Activated naive CD4-positive, alpha-beta T cell treated with anti-CD3 and anti-CD28 coated beads, Interleukin-2, amount 50 U/mL, for 24 hours (primary cell): ENCODE results near the gene YES1.

Experiments
- H3K27ac Mint-ChIP-seq: one replicate; pipeline ENCODE4 v1.8.0; 2021; ENCODE audit warnings: mild to moderate bottlenecking, mixed read lengths
- H3K27me3 Mint-ChIP-seq: one replicate; pipeline ENCODE4 v1.8.0; 2021; ENCODE audit warnings: mixed read lengths
- H3K36me3 Mint-ChIP-seq: one replicate; pipeline ENCODE4 v1.8.0; 2021; ENCODE audit warnings: mixed read lengths
- H3K4me1 Mint-ChIP-seq: one replicate; pipeline ENCODE4 v1.8.0; 2021; ENCODE audit warnings: mixed read lengths
- H3K4me3 Mint-ChIP-seq: one replicate; pipeline ENCODE4 v1.8.0; 2021; ENCODE audit warnings: mild to moderate bottlenecking, mixed read lengths
- H3K9me3 Mint-ChIP-seq: one replicate; pipeline ENCODE4 v1.8.0; 2021; ENCODE audit warnings: mixed read lengths

Gene YES1

DNA sequence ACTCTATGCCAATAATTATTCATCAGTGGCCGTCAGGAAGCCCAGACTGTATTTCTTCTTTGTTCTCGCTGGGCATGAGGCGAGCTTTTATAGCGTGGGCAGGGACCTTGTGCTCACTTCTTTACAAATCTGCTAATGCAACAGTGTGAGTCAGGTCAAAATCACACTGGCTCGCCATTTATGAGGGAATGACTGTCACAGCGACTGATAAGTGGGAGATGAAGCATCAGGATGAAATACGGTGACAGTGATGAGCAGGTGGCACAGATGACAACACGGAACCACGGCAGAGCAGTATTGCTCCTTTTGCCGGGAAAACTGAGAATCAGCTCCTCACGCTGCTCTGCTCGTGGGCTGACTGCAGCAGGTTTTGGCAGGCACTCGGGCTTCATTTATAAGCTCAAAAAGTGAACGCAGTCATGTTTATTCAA is 134.1 kb downstream of the YES1 start:
- Mint-ChIP-seq H3K36me3 (peaks cover 22% of the 10 kb centered on the region), H3K27ac (no peak overlapping the region), H3K4me1 (peaks cover 14% of the 10 kb centered on the region), H3K9me3 (no peaks in the 10 kb centered on the region), H3K4me3 (no peak overlapping the region), H3K27me3 (no peaks in the 10 kb centered on the region)

DNA sequence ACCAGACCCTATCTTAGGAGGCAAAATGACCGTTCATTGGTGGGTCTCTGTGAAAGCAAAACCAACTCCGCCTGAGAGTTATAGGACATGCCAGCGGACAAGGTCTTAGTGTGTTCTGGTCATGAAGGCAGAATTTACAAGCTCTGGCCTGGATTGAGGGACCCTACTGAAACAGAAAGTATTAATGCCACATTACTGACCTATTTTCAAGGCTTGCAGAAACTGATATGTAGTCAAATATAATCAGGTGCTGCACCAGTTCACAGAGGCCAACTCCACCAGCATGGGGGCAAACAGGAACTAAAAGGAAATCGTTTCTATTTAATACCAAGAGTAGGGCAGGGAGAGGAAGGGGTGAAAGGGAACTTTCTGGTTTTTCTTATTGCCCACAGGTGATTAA is 134.9 kb downstream of the YES1 start:
- Mint-ChIP-seq H3K4me3 (no peak overlapping the region), H3K27me3 (no peaks in the 10 kb centered on the region), H3K36me3 (peaks cover 19% of the 10 kb centered on the region), H3K4me1 (peaks cover 7% of the 10 kb centered on the region), H3K9me3 (no peaks in the 10 kb centered on the region), H3K27ac (no peak overlapping the region)

DNA sequence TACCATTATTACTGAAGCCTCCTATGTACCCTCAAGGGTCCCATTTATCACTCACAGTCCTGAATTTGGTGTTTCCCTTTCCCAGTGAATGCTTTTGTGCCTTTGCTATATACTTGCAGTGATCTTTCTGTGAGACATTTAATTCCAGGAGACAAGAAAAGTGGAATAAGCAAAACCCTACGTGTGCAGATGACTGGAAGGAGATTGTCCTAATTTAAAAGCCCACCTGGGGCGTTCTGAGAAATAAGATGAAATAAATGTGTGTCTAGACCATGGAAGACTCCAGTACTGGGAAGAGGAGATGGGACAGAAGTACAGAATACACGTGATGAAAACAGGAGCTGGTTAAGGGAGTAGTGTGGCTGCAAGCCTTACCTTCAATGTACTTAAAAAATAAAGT is 135.3 kb downstream of the YES1 start:
- Mint-ChIP-seq H3K27ac (no peak overlapping the region), H3K36me3 (peaks cover 16% of the 10 kb centered on the region), H3K4me1 (peaks cover 3% of the 10 kb centered on the region), H3K27me3 (no peaks in the 10 kb centered on the region), H3K4me3 (no peak overlapping the region), H3K9me3 (no peaks in the 10 kb centered on the region)

DNA sequence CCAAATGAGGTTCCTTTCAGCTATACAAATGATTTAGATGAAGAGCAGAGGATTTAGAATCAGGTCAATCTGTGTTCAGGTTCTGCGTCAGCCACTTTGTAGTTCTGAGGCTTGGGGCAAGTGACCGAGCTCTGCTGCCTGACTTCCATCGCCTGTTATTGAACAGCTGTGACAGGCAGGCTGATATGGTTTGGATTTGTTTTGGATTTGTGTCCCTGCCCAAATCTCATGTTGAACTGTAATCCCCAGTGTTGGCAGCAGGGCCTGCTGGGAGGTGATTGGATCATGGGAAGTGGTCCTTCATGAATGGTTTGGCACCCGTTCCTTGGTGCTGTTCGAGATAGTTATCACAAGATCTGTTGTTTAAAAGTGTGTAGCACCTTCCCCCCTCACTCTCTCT is 136.0 kb downstream of the YES1 start:
- Mint-ChIP-seq H3K27me3 (no peaks in the 10 kb centered on the region), H3K4me3 (no peak overlapping the region), H3K36me3 (peaks cover 18% of the 10 kb centered on the region), H3K4me1 (no peaks in the 10 kb centered on the region), H3K27ac (no peak overlapping the region), H3K9me3 (no peaks in the 10 kb centered on the region)

DNA sequence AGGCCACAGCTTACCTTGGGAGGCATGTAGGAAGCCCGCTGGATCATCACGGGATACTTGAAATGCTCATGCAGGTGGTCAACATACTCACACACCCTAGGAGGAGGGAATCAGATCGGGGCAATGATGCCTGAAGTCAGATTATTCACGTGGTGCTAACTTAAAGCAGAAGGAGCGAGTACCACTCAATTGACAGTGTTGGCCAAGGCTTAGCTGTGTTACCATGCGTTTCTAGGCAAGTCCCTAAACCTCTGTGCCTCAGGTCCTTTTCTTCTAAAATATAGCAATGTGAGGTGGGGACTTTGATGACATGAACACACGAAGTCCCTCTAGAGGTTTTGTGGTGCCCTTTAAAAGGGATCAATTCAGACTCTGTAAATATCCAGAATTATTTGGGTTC is 136.7 kb downstream of the YES1 start:
- H3K4me1 Mint-ChIP-seq = no peaks in the 10 kb centered on the region
- H3K36me3 Mint-ChIP-seq = peaks cover 24% of the 10 kb centered on the region
- no peak overlapping the region for H3K27ac Mint-ChIP-seq
- H3K27me3 Mint-ChIP-seq = no peaks in the 10 kb centered on the region
- no peak overlapping the region for H3K4me3 Mint-ChIP-seq
- no peaks in the 10 kb centered on the region for H3K9me3 Mint-ChIP-seq

DNA sequence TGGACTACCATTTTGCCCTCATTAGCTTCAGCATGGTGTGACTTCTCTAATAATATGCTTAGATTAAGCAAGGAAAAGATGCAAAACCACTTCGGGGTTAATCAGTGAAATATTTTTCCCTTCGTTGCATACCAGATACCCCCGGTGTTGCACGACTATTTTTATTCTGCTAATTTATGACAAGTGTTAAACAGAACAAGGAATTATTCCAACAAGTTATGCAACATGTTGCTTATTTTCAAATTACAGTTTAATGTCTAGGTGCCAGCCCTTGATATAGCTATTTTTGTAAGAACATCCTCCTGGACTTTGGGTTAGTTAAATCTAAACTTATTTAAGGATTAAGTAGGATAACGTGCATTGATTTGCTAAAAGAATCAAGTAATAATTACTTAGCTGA is 138.3 kb downstream of the YES1 start:
- H3K27me3 Mint-ChIP-seq = no peaks in the 10 kb centered on the region
- H3K9me3 Mint-ChIP-seq = no peaks in the 10 kb centered on the region
- no peak overlapping the region for H3K27ac Mint-ChIP-seq
- H3K4me1 Mint-ChIP-seq = no peaks in the 10 kb centered on the region
- H3K4me3 Mint-ChIP-seq = no peak overlapping the region
- H3K36me3 Mint-ChIP-seq = peaks cover 23% of the 10 kb centered on the region

DNA sequence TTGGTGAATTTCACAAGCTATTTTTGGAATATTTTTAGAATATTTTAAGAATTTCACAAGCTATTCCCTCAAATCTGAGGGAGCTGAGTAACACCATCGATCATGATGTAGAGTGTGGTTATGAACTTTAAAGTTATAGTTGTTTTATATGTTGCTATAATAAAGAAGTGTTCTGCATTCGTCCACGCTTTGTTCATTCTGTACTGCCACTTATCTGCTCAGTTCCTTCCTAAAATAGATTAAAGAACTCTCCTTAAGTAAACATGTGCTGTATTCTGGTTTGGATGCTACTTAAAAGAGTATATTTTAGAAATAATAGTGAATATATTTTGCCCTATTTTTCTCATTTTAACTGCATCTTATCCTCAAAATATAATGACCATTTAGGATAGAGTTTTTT is 138.7 kb downstream of the YES1 start:
- Mint-ChIP-seq H3K4me3 (no peak overlapping the region), H3K27me3 (no peaks in the 10 kb centered on the region), H3K9me3 (no peaks in the 10 kb centered on the region), H3K36me3 (peaks cover 24% of the 10 kb centered on the region), H3K27ac (no peak overlapping the region), H3K4me1 (no peaks in the 10 kb centered on the region)
